Gastrocnemius medialis (tissue), 4 donors: ENCODE data around the gene NOD2. TPM values are rescaled to one million over a fixed set of nuclear protein-coding genes. Genes with fewer than 3 reads are reported as not detected.

Source experiments
- ATAC-seq, 2 donors: fragments of 150-250 bp; one replicate each; pipeline ENCODE4 v1.9.1; 2016
- DNase-seq, 2 donors: peaks; one replicate each; pipeline ENCODE4 v3.0.0-alpha.2; 2019
- H3K27ac ChIP-seq, 4 donors: fragments of 200-600 bp; sonication (generic); 1 replicate in 1 of 4; 2 replicates in 3 of 4; pipeline ENCODE4 v1.5.1; 2016 to 2018; ENCODE audit warnings: mild to moderate bottlenecking in 2 of 4, moderate library complexity in 1 of 4
- H3K27me3 ChIP-seq, 3 donors: fragments of 200-600 bp; sonication (generic) in 2 of 3; 1 replicate in 1 of 3; 2 replicates in 2 of 3; pipeline versions ENCODE4 v1.5.1 to v1.6.0; 2016 to 2019; ENCODE audit warnings: mild to moderate bottlenecking in 1 of 3, moderate library complexity in 1 of 3
- H3K36me3 ChIP-seq, 2 donors: fragments of 200-600 bp; sonication (generic) in 1 of 2; one replicate each; pipeline ENCODE4 v1.5.1; 2017 to 2018
- H3K4me1 ChIP-seq, 2 donors: fragments of 200-600 bp; sonication (generic) in 1 of 2; one replicate each; pipeline ENCODE4 v1.5.1; 2016 to 2017; ENCODE audit warnings: mild to moderate bottlenecking in 2 of 2
- H3K4me3 ChIP-seq, 4 donors: fragments of 200-600 bp; sonication (generic) in 3 of 4; 1 replicate in 1 of 4; 2 replicates in 3 of 4; pipeline ENCODE4 v1.5.1; 2016 to 2019; ENCODE audit warnings: mild to moderate bottlenecking in 2 of 4
- H3K9me3 ChIP-seq, 3 donors: fragments of 200-600 bp; sonication (generic) in 2 of 3; 1 replicate in 1 of 3; 2 replicates in 2 of 3; pipeline ENCODE4 v1.5.1; 2016 to 2019
- POLR2A ChIP-seq, 2 donors: fragments of 450-650 bp; IDR thresholded peaks; one replicate each; pipeline ENCODE4 v1.6.1; 2017; ENCODE audit warnings: antibody characterized with exemption in 2 of 2, mild to moderate bottlenecking in 2 of 2, moderate library complexity in 2 of 2
- in situ Hi-C, 4 donors: fragments of 200-750 bp; cut with MboI; loops; one replicate each; pipeline versions ENCODE4 v1.15.0 to v1.8.0; 2017; ENCODE audit warnings: low sequenced_read_pairs in 4 of 4
- intact Hi-C: fragments of 100-400 bp; cut with DNase I; formaldehyde crosslinking; loops from one replicate; pipeline ENCODE4 v1.15.1; 2023; ENCODE audit warnings: low total_unique reads
- total RNA-seq, 4 donors: library from RNA; depleted of rRNA; stranded (reverse); fragments of >200 nt; gene quantifications; one replicate each; pipeline versions ENCODE4 v1.1.0 to v1.2.3, GENCODE V29; 2016
- TF ChIP-seq, protein P1 (sequence below), 5 experiments: fragments of 450-650 bp in 3 of 5; fragments of 200-600 bp in 2 of 5; sonication (generic) in 2 of 5; IDR thresholded peaks in 4 of 5; conservative IDR thresholded peaks in 1 of 5; 1 replicate in 4 of 5; 2 replicates in 1 of 5; pipeline ENCODE4 v1.5.1; 2016 to 2019; ENCODE audit warnings: antibody characterized with exemption in 5 of 5, mild to moderate bottlenecking in 3 of 5, moderate library complexity in 3 of 5

Gene NOD2
- total RNA-seq, 4 donors from 2014 or later, result 0.27 to 2.1 (median 1.7) TPM

GRCh38 chr16:50737420-50737959, 44.1 kb downstream of the NOD2 start:
- TF ChIP-seq POLR2A (IDR thresholded peaks at IDR 0.05), result no peak
- TF ChIP-seq, protein P1, sequence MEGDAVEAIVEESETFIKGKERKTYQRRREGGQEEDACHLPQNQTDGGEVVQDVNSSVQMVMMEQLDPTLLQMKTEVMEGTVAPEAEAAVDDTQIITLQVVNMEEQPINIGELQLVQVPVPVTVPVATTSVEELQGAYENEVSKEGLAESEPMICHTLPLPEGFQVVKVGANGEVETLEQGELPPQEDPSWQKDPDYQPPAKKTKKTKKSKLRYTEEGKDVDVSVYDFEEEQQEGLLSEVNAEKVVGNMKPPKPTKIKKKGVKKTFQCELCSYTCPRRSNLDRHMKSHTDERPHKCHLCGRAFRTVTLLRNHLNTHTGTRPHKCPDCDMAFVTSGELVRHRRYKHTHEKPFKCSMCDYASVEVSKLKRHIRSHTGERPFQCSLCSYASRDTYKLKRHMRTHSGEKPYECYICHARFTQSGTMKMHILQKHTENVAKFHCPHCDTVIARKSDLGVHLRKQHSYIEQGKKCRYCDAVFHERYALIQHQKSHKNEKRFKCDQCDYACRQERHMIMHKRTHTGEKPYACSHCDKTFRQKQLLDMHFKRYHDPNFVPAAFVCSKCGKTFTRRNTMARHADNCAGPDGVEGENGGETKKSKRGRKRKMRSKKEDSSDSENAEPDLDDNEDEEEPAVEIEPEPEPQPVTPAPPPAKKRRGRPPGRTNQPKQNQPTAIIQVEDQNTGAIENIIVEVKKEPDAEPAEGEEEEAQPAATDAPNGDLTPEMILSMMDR (IDR thresholded peaks at IDR 0.05 in 4 of 5, conservative IDR thresholded peaks at IDR 0.05 in 1 of 5), result no peak
- intact Hi-C loops, result no loop called here
- in situ Hi-C loops, result no loop called here

DNA sequence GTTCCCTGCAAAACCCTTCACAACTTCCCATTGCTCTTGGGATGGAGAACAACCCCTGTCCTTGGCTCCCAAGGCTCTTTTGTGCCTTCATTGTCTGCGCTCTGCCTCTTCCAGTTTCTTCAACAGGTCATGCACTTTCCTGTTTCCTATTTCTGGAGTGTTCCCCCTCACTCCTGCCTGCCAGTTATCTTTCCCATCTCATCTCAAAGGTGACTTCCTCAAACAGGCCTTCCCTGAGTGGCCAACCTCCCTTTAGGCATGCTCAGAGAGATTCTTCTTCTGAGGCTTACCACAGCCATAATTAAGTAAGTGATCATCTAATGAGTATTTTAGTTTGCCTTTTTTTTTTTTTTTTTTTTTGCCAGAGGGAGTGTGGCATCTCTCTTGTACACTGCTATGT, 45.6 kb downstream of the NOD2 start:
- no peak for TF ChIP-seq POLR2A (IDR thresholded peaks at IDR 0.05)
- TF ChIP-seq, protein P1 (IDR thresholded peaks at IDR 0.05 in 4 of 5, conservative IDR thresholded peaks at IDR 0.05 in 1 of 5), result no peak
- Histone ChIP-seq H3K4me1 (peaks cover 17 to 23% of the 10 kb centered on the region in 2 donors), H3K36me3 (no peaks in the 10 kb centered on the region), H3K4me3 (no peak overlapping the region), H3K27me3 (no peaks in the 10 kb centered on the region), H3K9me3 (no peaks in the 10 kb centered on the region), H3K27ac (no peak overlapping the region)
- intact Hi-C loops, result no loop called here
- in situ Hi-C loops, result no loop called here
- ATAC-seq (no peak), DNase-seq (no peak)

More at GRCh38 chr16:50737420-50737959, 44.1 kb downstream of the NOD2 start:
- H3K27me3 ChIP-seq, result no peaks in the 10 kb centered on the region
- no peak overlapping the region for H3K4me3 ChIP-seq
- H3K9me3 ChIP-seq, result no peaks in the 10 kb centered on the region
- no peak for ATAC-seq
- DNase-seq, result no peak
- no peak overlapping the region for H3K27ac ChIP-seq
- H3K36me3 ChIP-seq, result no peaks in the 10 kb centered on the region
- peaks cover 5 to 11% of the 10 kb centered on the region in 2 donors for H3K4me1 ChIP-seq

- in situ Hi-C loops (no loop called here), intact Hi-C loops (loop anchor here (2.0 to 10.0 kb wide), 5 partner anchors 42 to 713 kb away; partner anchors contain the start of genes CNEP1R1, HEATR3 and NKD1)
- Histone ChIP-seq H3K36me3 (peaks cover 0 to 3% of the 10 kb centered on the region in 2 donors), H3K27ac (peak overlapping the region in 3 of 4 donors; percentile 80 to 99 (median 85)), H3K4me3 (peak overlapping the region in 3 of 4 donors; percentile 56 to 98 (median 59)), H3K4me1 (peaks cover 17 to 31% of the 10 kb centered on the region in 2 donors), H3K27me3 (no peaks in the 10 kb centered on the region), H3K9me3 (no peaks in the 10 kb centered on the region)
- DNase-seq (no peak), ATAC-seq (no peak)
- no peak for TF ChIP-seq POLR2A (IDR thresholded peaks at IDR 0.05)
- TF ChIP-seq, protein P1 (IDR thresholded peaks at IDR 0.05 in 4 of 5, conservative IDR thresholded peaks at IDR 0.05 in 1 of 5), result no peak
Observed at GRCh38 chr16:50740736-50741135, 47.3 kb downstream of the NOD2 start.

GRCh38 chr16:50741225-50741780, 47.9 kb downstream of the NOD2 start:
- Histone ChIP-seq H3K9me3 (no peaks in the 10 kb centered on the region), H3K27me3 (no peaks in the 10 kb centered on the region), H3K27ac (peak overlapping the region; percentile 80 to 99 (median 86)), H3K4me1 (peaks cover 22 to 37% of the 10 kb centered on the region in 2 donors), H3K4me3 (peak overlapping the region; percentile 54 to 98 (median 58)), H3K36me3 (peaks cover 0 to 6% of the 10 kb centered on the region in 2 donors)
- in situ Hi-C loops (no loop called here), intact Hi-C loops (loop anchor here (2.0 to 10.0 kb wide), 5 partner anchors 43 to 714 kb away; partner anchors contain the start of genes CNEP1R1, HEATR3 and NKD1)
- TF ChIP-seq POLR2A (IDR thresholded peaks at IDR 0.05), result no peak
- TF ChIP-seq, protein P1 (IDR thresholded peaks at IDR 0.05 in 4 of 5, conservative IDR thresholded peaks at IDR 0.05 in 1 of 5), result no peak
- DNase-seq (no peak), ATAC-seq (peak in 1 of 2 donors; percentile 13)
